MG63 (cell line): ENCODE results near the gene TACR3. TPM values are rescaled to one million over a fixed set of nuclear protein-coding genes. Genes with fewer than 3 reads are reported as not detected.
"Not testable (repeated sequence)": the region's sequence is repeated elsewhere in the genome, so short reads cannot be mapped to it uniquely, and the experiment has no call there.

Experiments
- DNase-seq: peaks from one replicate; pipeline ENCODE4 v3.0.0-alpha.2; 2020
- H3K27me3 ChIP-seq: fragments of 250-450 bp; sonication (Bioruptor Pico); 2 replicates; pipeline ENCODE4 v1.5.1; 2020; ENCODE audit warnings: mild to moderate bottlenecking, moderate library complexity
- H3K36me3 ChIP-seq: fragments of 250-450 bp; sonication (Bioruptor Pico); 2 replicates; pipeline ENCODE4 v1.5.1; 2020; ENCODE audit warnings: mild to moderate bottlenecking, moderate library complexity
- H3K4me3 ChIP-seq: fragments of 250-450 bp; sonication (Bioruptor Pico); 2 replicates; pipeline ENCODE4 v1.5.1; 2020; ENCODE audit warnings: mild to moderate bottlenecking, moderate library complexity
- H3K9me3 ChIP-seq: fragments of 250-450 bp; sonication (Bioruptor Pico); 2 replicates; pipeline ENCODE4 v1.5.1; 2020; ENCODE audit warnings: mild to moderate bottlenecking, moderate library complexity
- total RNA-seq: library from RNA; depleted of rRNA; stranded (reverse); fragments of >200 nt; shearing (Covaris generic); gene quantifications from 2 replicates; pipeline ENCODE4 v1.2.3, GENCODE V29; 2014; ENCODE audit warnings: low replicate concordance; rRNA removed

Gene TACR3
- not detected in 2 replicates for total RNA-seq

- H3K4me3 ChIP-seq, result peak within 1 kb of the TSS; percentile 27
- no peaks in the 10 kb centered on the region for H3K36me3 ChIP-seq
- no peaks in the 10 kb centered on the region for H3K9me3 ChIP-seq
- peaks cover 3% of the 10 kb centered on the region; the same call in 1 of the 2 replicates for H3K27me3 ChIP-seq
- peak; percentile 26 for DNase-seq
Observed at GRCh38 chr4:103719830-103720207, at the start of gene TACR3. TACR3 (minus strand) TSS chr4:103719985; CDS start chr4:103719675, 310 bp downstream.

- Histone ChIP-seq H3K4me3 (no peak overlapping the region), H3K27me3 (no peaks in the 10 kb centered on the region), H3K36me3 (no peaks in the 10 kb centered on the region), H3K9me3 (no peaks in the 10 kb centered on the region)
- no peak for DNase-seq
Observed at GRCh38 chr4:103757631-103758030, 37.8 kb upstream of the TACR3 start.

GRCh38 chr4:103756741-103757140 lies 37.0 kb upstream of the TACR3 start:
- no peaks in the 10 kb centered on the region for H3K27me3 ChIP-seq
- no peak overlapping the region for H3K4me3 ChIP-seq
- H3K36me3 ChIP-seq, result no peaks in the 10 kb centered on the region
- H3K9me3 ChIP-seq, result no peaks in the 10 kb centered on the region
- DNase-seq, result no peak

GRCh38 chr4:103754844-103755243 lies 35.1 kb upstream of the TACR3 start:
- H3K27me3 ChIP-seq, result no peaks in the 10 kb centered on the region
- peak; percentile 86 for DNase-seq
- H3K9me3 ChIP-seq, result no peaks in the 10 kb centered on the region
- no peaks in the 10 kb centered on the region for H3K36me3 ChIP-seq
- no peak overlapping the region for H3K4me3 ChIP-seq

- Histone ChIP-seq H3K9me3 (no peaks in the 10 kb centered on the region), H3K36me3 (no peaks in the 10 kb centered on the region), H3K4me3 (no peak overlapping the region), H3K27me3 (no peaks in the 10 kb centered on the region)
- DNase-seq, result no peak
Observed at GRCh38 chr4:103753868-103754653, 34.3 kb upstream of the TACR3 start.

DNA sequence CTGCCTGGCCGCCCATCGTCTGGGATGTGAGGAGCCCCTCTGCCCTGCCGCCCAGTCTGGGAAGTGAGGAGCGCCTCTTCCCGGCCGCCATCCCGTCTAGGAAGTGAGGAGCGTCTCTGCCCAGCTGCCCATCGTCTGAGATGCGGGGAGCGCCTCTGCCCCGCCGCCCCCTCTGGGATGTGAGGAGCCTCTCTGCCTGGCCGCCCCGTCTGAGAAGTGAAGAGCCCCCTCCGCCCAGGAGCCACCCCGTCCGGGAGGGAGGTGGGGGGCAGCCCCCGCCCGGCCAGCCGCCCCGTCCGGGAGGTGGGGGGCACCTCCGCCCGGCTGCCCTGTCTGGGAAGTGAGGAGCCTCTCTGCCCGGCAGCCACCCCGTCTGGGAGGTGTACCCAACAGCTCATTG lies 3.4 kb upstream of the TACR3 start:
- not testable (repeated sequence) for H3K27me3 ChIP-seq, DNase-seq

GRCh38 chr4:103721251-103721650 lies 1.5 kb upstream of the TACR3 start:
- Histone ChIP-seq H3K36me3 (no peaks in the 10 kb centered on the region), H3K27me3 (peaks cover 3% of the 10 kb centered on the region; the same call in 1 of the 2 replicates)
- DNase-seq, result no peak

More for the DNA sequence above, 3.4 kb upstream of the TACR3 start:
- not testable (repeated sequence) for H3K9me3 ChIP-seq, H3K4me3 ChIP-seq, H3K36me3 ChIP-seq

GRCh38 chr4:103720661-103721060 lies 876 bp upstream of the TACR3 start:
- Histone ChIP-seq H3K9me3 (no peaks in the 10 kb centered on the region), H3K4me3 (no peak overlapping the region), H3K36me3 (no peaks in the 10 kb centered on the region), H3K27me3 (peaks cover 3% of the 10 kb centered on the region; the same call in 1 of the 2 replicates)
- DNase-seq, result no peak

More at GRCh38 chr4:103721251-103721650, 1.5 kb upstream of the TACR3 start:
- Histone ChIP-seq H3K4me3 (no peak overlapping the region), H3K9me3 (no peaks in the 10 kb centered on the region)

- H3K4me3 ChIP-seq, result peak overlapping the region; percentile 27
Observed at GRCh38 chr4:103719105-103719829, 518 bp downstream of the TACR3 start.

GRCh38 chr4:103692615-103693014 lies 27.2 kb downstream of the TACR3 start:
- Histone ChIP-seq H3K27me3 (no peaks in the 10 kb centered on the region), H3K9me3 (no peaks in the 10 kb centered on the region), H3K36me3 (no peaks in the 10 kb centered on the region), H3K4me3 (no peak overlapping the region)
- no peak for DNase-seq

More at GRCh38 chr4:103719105-103719829, 518 bp downstream of the TACR3 start:
- no peaks in the 10 kb centered on the region for H3K9me3 ChIP-seq
- H3K36me3 ChIP-seq, result no peaks in the 10 kb centered on the region
- H3K27me3 ChIP-seq, result peaks cover 3% of the 10 kb centered on the region; the same call in 1 of the 2 replicates
- peak; percentile 7 for DNase-seq

DNA sequence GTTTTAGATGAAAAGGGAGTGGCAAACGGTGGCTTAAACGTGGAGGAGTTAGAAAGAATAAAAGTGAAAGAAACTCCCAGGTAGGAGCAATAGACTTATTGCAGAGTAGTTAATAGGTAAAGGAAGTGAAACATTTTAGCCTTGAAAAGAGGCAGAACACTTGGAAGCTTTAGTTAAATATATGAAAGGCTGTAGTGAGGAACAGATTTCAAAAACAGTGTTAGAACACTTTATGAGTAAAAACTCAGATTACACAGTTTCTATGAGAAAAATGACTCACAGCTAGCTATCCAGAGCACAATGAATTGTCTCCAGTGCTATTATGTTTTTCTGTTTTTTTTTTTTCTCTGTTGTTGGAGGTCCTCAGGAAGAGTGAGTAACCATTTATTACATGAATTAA lies 45.8 kb downstream of the TACR3 start:
- Histone ChIP-seq H3K4me3 (no peak overlapping the region), H3K27me3 (no peaks in the 10 kb centered on the region), H3K9me3 (no peaks in the 10 kb centered on the region), H3K36me3 (no peaks in the 10 kb centered on the region)
- DNase-seq, result no peak

GRCh38 chr4:103666764-103667163 lies 53.0 kb downstream of the TACR3 start:
- H3K9me3 ChIP-seq, H3K27me3 ChIP-seq, H3K36me3 ChIP-seq, H3K4me3 ChIP-seq, DNase-seq: not testable (repeated sequence)

- Histone ChIP-seq H3K9me3 (no peaks in the 10 kb centered on the region), H3K36me3 (no peaks in the 10 kb centered on the region), H3K4me3 (no peak overlapping the region), H3K27me3 (no peaks in the 10 kb centered on the region)
- DNase-seq, result no peak
Observed at GRCh38 chr4:103664436-103665075, 55.2 kb downstream of the TACR3 start.

DNA sequence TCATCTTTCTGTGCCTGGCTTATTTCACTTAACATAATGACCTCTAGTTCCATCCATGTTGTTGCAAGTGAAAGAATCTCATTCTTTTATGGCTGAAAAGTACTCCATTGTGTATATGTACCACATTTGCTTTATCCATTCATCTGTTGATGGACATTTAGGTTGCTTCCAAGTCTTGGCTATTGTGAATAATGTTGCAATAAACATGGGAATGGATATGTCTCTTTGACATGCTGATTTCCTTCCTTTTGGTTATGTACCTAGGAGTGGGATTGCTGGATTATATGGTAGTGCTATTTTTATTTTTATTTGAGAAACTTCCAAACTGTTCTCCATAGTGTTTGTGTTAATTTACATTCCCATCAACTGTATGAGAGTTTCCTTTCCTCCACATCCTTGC lies 71.2 kb downstream of the TACR3 start:
- no peak overlapping the region for H3K4me3 ChIP-seq
- H3K27me3 ChIP-seq, result no peaks in the 10 kb centered on the region
- H3K36me3 ChIP-seq, result no peaks in the 10 kb centered on the region
- no peaks in the 10 kb centered on the region for H3K9me3 ChIP-seq
- no peak for DNase-seq

DNA sequence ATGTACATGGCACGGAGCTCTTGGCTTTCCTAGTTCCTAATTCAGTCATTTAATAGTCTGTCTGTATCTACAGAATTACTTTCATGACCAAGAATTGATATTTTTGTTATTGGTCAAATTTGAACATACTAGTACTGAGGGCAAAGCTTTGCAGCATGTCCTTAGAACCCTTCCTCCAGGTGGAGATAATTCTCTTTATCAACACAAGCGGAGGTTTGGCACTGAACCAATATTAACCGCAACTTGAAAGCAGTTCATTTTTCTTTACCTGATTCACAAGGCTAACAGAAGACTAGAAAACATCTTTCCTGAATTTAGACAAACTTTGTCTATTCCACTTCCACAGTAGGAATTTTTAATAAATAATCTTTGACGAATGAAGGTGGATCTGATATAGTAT lies 73.8 kb downstream of the TACR3 start:
- H3K27me3 ChIP-seq, result no peaks in the 10 kb centered on the region
- no peak overlapping the region for H3K4me3 ChIP-seq
- no peaks in the 10 kb centered on the region for H3K9me3 ChIP-seq
- DNase-seq, result no peak
- no peaks in the 10 kb centered on the region for H3K36me3 ChIP-seq

DNA sequence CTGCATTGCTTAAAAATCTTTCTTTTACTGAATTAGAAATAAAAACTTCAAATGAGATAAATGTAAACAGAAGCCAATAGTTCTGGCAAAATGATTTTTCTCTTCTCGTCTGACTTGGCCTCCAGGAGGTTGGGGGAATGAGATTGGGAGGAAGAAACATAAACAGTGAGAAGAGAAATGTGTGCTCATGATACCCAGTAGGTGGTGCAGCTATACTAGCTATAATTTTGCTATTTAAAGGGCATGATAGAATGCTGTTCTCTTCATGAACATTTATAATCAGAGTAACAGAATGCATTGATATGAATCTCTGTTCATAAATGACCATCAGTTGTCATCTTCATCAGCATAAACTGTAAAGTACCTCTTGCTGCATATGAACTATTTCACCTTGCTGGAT lies 85.5 kb downstream of the TACR3 start:
- no peak for DNase-seq
- no peak overlapping the region for H3K4me3 ChIP-seq
- no peaks in the 10 kb centered on the region for H3K36me3 ChIP-seq
- H3K27me3 ChIP-seq, result no peaks in the 10 kb centered on the region
- no peaks in the 10 kb centered on the region for H3K9me3 ChIP-seq

DNA sequence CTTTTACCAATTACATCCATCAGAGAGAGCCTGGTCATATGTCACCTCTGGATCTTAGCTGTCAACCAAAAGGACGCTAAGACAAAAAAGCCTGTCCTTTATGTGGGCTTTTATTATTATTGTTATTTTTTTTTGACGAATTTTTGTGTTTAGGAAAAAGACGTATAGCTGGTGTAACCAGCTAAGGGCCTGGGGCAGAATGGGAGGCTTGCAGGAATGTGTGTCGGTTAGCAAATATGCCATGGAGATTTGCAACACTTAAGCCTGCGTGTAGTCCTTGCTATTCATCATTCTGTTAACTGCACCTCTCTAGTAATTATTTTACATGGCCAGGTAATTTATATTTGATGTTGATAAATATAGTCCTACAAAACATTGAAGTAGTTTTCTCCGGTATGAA lies 93.5 kb downstream of the TACR3 start:
- no peak for DNase-seq
- no peak overlapping the region for H3K4me3 ChIP-seq
- H3K36me3 ChIP-seq, result no peaks in the 10 kb centered on the region
- no peaks in the 10 kb centered on the region for H3K9me3 ChIP-seq
- H3K27me3 ChIP-seq, result no peaks in the 10 kb centered on the region
